OCI-LY1 (cell line): ENCODE results near the gene HAT1.

ENCODE experiments used
- H2AFZ ChIP-seq: fragments of 200-600 bp; sonication (generic), shearing (Covaris generic); 2 replicates; pipeline ENCODE4 v1.6.0; 2014; ENCODE audit warnings: antibody characterized with exemption, mild to moderate bottlenecking, low read length
- H3F3A ChIP-seq: fragments of 200-600 bp; sonication (generic), shearing (Covaris generic); 2 replicates; pipeline ENCODE4 v1.6.0; 2014; ENCODE audit warnings: mild to moderate bottlenecking, antibody characterized with exemption, low read length, moderate library complexity; ENCODE audit not compliant: insufficient read depth
- H3K27ac ChIP-seq: fragments of 200-600 bp; sonication (generic); 2 replicates; pipeline ENCODE4 v1.5.1; 2014; ENCODE audit warnings: low read length, mixed run types, mild to moderate bottlenecking, low read depth; ENCODE audit not compliant: poor library complexity, severe bottlenecking
- H3K27me3 ChIP-seq: fragments of 200-600 bp; sonication (generic); 2 replicates; pipeline ENCODE4 v1.6.0; 2014; ENCODE audit warnings: antibody characterized with exemption, mild to moderate bottlenecking, low read length, moderate library complexity; ENCODE audit not compliant: insufficient read depth
- H3K36me3 ChIP-seq: fragments of 200-600 bp; sonication (generic); 2 replicates; pipeline ENCODE4 v1.6.1; 2014; ENCODE audit warnings: mild to moderate bottlenecking, antibody characterized with exemption, low read length, moderate library complexity, mixed read lengths; ENCODE audit not compliant: insufficient read depth
- H3K4me1 ChIP-seq: fragments of 200-600 bp; sonication (generic); 2 replicates; pipeline ENCODE4 v1.5.1; 2014; ENCODE audit warnings: mild to moderate bottlenecking, low read length, moderate library complexity; ENCODE audit not compliant: insufficient read depth, severe bottlenecking
- H3K4me2 ChIP-seq: fragments of 200-600 bp; sonication (generic), shearing (Covaris generic); 2 replicates; pipeline ENCODE4 v1.6.1; 2014; ENCODE audit warnings: low read length
- H3K4me3 ChIP-seq: fragments of 200-600 bp; sonication (generic); 2 replicates; pipeline ENCODE4 v1.5.1; 2014; ENCODE audit warnings: low read length, low read depth, mild to moderate bottlenecking, mixed read lengths; ENCODE audit not compliant: poor library complexity, severe bottlenecking
- H3K79me2 ChIP-seq: fragments of 200-600 bp; shearing (Covaris generic); 2 replicates; pipeline ENCODE4 v1.6.1; 2016; ENCODE audit warnings: mixed run types, low read length, mixed read lengths; ENCODE audit not compliant: insufficient read depth
- H3K9ac ChIP-seq: fragments of 200-600 bp; sonication (generic), shearing (Covaris generic); 2 replicates; pipeline ENCODE4 v1.6.1; 2014; ENCODE audit warnings: mild to moderate bottlenecking, low read length, mixed read lengths
- H3K9me2 ChIP-seq: fragments of 200-600 bp; sonication (generic), shearing (Covaris generic); 2 replicates; pipeline ENCODE4 v1.6.1; 2014; ENCODE audit warnings: low read depth, mild to moderate bottlenecking, low read length, mixed read lengths
- H3K9me3 ChIP-seq: fragments of 200-600 bp; shearing (Covaris generic); 2 replicates; pipeline ENCODE4 v1.6.1; 2014; ENCODE audit warnings: low read length, mixed read lengths
- H4K20me1 ChIP-seq: fragments of 200-600 bp; sonication (generic), shearing (Covaris generic); 2 replicates; pipeline ENCODE4 v1.6.0; 2016; ENCODE audit warnings: mild to moderate bottlenecking, low read length; ENCODE audit not compliant: insufficient read depth
- CTCF ChIP-seq: fragments of 200-600 bp; sonication (generic), shearing (Covaris generic); IDR thresholded peaks from 2 replicates; pipeline ENCODE4 v1.5.1; 2017; ENCODE audit warnings: mild to moderate bottlenecking, antibody characterized with exemption, low read length, moderate library complexity, mixed read lengths
- EZH2 ChIP-seq: fragments of 200-600 bp; sonication (generic), shearing (Covaris generic); IDR thresholded peaks from 2 replicates; pipeline ENCODE4 v1.8.0; 2017; ENCODE audit warnings: borderline replicate concordance, mixed run types, mild to moderate bottlenecking, antibody characterized with exemption, low read length, moderate library complexity, mixed read lengths

Gene HAT1

GRCh38 chr2:171986778-171987177 lies 64.5 kb downstream of the HAT1 start:
- TF ChIP-seq CTCF (no peak), EZH2 (no peak)
- H3K4me3 ChIP-seq, result no peak overlapping the region
- H3K4me2 ChIP-seq, result no peak overlapping the region
- no peaks in the 10 kb centered on the region for H3K9me3 ChIP-seq
- H3K79me2 ChIP-seq, result no peaks in the 10 kb centered on the region
- no peak overlapping the region for H3K9ac ChIP-seq
- no peaks in the 10 kb centered on the region for H3K4me1 ChIP-seq
- no peaks in the 10 kb centered on the region for H3K9me2 ChIP-seq
- no peak overlapping the region for H3K27ac ChIP-seq
- H3K27me3 ChIP-seq, result no peaks in the 10 kb centered on the region
- H2AFZ ChIP-seq, result no peak overlapping the region
- no peaks in the 10 kb centered on the region for H4K20me1 ChIP-seq
- no peaks in the 10 kb centered on the region; the same call in 1 of the 2 replicates for H3F3A ChIP-seq
- H3K36me3 ChIP-seq, result peaks cover 22% of the 10 kb centered on the region

- Histone ChIP-seq H3K4me2 (no peak overlapping the region), H3K9ac (no peak overlapping the region), H3K36me3 (no peaks in the 10 kb centered on the region), H3K27ac (no peak overlapping the region), H3K4me1 (peaks cover 4% of the 10 kb centered on the region), H3K4me3 (no peak overlapping the region), H4K20me1 (no peaks in the 10 kb centered on the region), H3K9me2 (no peaks in the 10 kb centered on the region), H3K79me2 (no peaks in the 10 kb centered on the region), H2AFZ (no peak overlapping the region), H3F3A (no peaks in the 10 kb centered on the region), H3K9me3 (no peaks in the 10 kb centered on the region), H3K27me3 (no peaks in the 10 kb centered on the region)
- TF ChIP-seq CTCF, result no peak
- TF ChIP-seq EZH2, result no peak
These were observed 68.8 kb downstream of the HAT1 start for GRCh38 chr2:171991027-171991426.

- Histone ChIP-seq H3K4me3 (no peak overlapping the region), H3K9ac (no peak overlapping the region), H3K36me3 (no peaks in the 10 kb centered on the region), H4K20me1 (no peaks in the 10 kb centered on the region), H3K27me3 (no peaks in the 10 kb centered on the region), H3K9me3 (no peaks in the 10 kb centered on the region), H3K79me2 (no peaks in the 10 kb centered on the region), H3K4me1 (peaks cover 21% of the 10 kb centered on the region), H2AFZ (no peak overlapping the region), H3K4me2 (no peak overlapping the region), H3K9me2 (no peaks in the 10 kb centered on the region), H3K27ac (no peak overlapping the region), H3F3A (no peaks in the 10 kb centered on the region)
- TF ChIP-seq CTCF, result no peak
These were observed 73.3 kb downstream of the HAT1 start for GRCh38 chr2:171995586-171995985.
